ENCODE measurements around the gene SLC51A. TPM values are rescaled to one million over a fixed set of nuclear protein-coding genes. Genes with fewer than 3 reads are reported as not detected.

SLC51A gene
- total and polyA plus RNA-seq, 2 of the 13 experiments (the other 11 are each of a cell fraction or from before 2014, with no cell fraction given), result 4.3 to 48.8 TPM

- TF ChIP-seq, protein P1, sequence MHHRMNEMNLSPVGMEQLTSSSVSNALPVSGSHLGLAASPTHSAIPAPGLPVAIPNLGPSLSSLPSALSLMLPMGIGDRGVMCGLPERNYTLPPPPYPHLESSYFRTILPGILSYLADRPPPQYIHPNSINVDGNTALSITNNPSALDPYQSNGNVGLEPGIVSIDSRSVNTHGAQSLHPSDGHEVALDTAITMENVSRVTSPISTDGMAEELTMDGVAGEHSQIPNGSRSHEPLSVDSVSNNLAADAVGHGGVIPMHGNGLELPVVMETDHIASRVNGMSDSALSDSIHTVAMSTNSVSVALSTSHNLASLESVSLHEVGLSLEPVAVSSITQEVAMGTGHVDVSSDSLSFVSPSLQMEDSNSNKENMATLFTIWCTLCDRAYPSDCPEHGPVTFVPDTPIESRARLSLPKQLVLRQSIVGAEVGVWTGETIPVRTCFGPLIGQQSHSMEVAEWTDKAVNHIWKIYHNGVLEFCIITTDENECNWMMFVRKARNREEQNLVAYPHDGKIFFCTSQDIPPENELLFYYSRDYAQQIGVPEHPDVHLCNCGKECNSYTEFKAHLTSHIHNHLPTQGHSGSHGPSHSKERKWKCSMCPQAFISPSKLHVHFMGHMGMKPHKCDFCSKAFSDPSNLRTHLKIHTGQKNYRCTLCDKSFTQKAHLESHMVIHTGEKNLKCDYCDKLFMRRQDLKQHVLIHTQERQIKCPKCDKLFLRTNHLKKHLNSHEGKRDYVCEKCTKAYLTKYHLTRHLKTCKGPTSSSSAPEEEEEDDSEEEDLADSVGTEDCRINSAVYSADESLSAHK (CRISPR knock-in tag; IDR thresholded peaks at IDR 0.05; ENCODE audit: borderline replicate concordance), result no peak
- TF ChIP-seq YEATS4 (CRISPR knock-in tag; IDR thresholded peaks at IDR 0.05; ENCODE audit: borderline replicate concordance) (0 out of 2 replicates have a peak, but pooled peaks have one; percentile 36), ZNF768 (CRISPR knock-in tag; IDR thresholded peaks at IDR 0.05) (no peak), SMARCE1 (IDR thresholded peaks at IDR 0.05; ENCODE audit: borderline replicate concordance) (no peak), CBX5 (CRISPR knock-in tag; IDR thresholded peaks at IDR 0.05; ENCODE audit: borderline replicate concordance) (no peak), DMAP1 (CRISPR knock-in tag; IDR thresholded peaks at IDR 0.05) (no peak), MED1 (CRISPR knock-in tag; IDR thresholded peaks at IDR 0.05) (peak; percentile 34; the same call in 1 of the 2 replicates), KMT2B (CRISPR knock-in tag; IDR thresholded peaks at IDR 0.05) (no peak), ZNF605 (CRISPR knock-in tag; IDR thresholded peaks at IDR 0.05) (no peak), EZH2 (conservative IDR thresholded peaks at IDR 0.05; ENCODE audit: low read depth, low read length) (no peak), CHCHD3 (CRISPR knock-in tag; IDR thresholded peaks at IDR 0.05) (no peak), ZBTB7A (CRISPR knock-in tag; IDR thresholded peaks at IDR 0.05) (no peak), ZNF563 (CRISPR knock-in tag; IDR thresholded peaks at IDR 0.05) (no peak), ZNF788 (CRISPR knock-in tag; IDR thresholded peaks at IDR 0.05; ENCODE audit: borderline replicate concordance) (no peak), ZNF3 (CRISPR knock-in tag; IDR thresholded peaks at IDR 0.05) (no peak), ISX (CRISPR knock-in tag; conservative IDR thresholded peaks at IDR 0.05) (no peak), TAF1 (CRISPR knock-in tag; IDR thresholded peaks at IDR 0.05) (no peak), ZNF12 (CRISPR knock-in tag; IDR thresholded peaks at IDR 0.05) (no peak), RNF2 (conservative IDR thresholded peaks at IDR 0.05; ENCODE audit: low read depth) (no peak)
- TF ChIP-seq, protein P2, sequence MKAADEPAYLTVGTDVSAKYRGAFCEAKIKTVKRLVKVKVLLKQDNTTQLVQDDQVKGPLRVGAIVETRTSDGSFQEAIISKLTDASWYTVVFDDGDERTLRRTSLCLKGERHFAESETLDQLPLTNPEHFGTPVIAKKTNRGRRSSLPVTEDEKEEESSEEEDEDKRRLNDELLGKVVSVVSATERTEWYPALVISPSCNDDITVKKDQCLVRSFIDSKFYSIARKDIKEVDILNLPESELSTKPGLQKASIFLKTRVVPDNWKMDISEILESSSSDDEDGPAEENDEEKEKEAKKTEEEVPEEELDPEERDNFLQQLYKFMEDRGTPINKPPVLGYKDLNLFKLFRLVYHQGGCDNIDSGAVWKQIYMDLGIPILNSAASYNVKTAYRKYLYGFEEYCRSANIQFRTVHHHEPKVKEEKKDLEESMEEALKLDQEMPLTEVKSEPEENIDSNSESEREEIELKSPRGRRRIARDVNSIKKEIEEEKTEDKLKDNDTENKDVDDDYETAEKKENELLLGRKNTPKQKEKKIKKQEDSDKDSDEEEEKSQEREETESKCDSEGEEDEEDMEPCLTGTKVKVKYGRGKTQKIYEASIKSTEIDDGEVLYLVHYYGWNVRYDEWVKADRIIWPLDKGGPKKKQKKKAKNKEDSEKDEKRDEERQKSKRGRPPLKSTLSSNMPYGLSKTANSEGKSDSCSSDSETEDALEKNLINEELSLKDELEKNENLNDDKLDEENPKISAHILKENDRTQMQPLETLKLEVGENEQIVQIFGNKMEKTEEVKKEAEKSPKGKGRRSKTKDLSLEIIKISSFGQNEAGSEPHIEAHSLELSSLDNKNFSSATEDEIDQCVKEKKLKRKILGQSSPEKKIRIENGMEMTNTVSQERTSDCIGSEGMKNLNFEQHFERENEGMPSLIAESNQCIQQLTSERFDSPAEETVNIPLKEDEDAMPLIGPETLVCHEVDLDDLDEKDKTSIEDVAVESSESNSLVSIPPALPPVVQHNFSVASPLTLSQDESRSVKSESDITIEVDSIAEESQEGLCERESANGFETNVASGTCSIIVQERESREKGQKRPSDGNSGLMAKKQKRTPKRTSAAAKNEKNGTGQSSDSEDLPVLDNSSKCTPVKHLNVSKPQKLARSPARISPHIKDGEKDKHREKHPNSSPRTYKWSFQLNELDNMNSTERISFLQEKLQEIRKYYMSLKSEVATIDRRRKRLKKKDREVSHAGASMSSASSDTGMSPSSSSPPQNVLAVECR (CRISPR knock-in tag; IDR thresholded peaks at IDR 0.05; ENCODE audit: borderline replicate concordance), result 0 out of 2 replicates have a peak, but pooled peaks have one; percentile 18
- TF ChIP-seq, protein P3, sequence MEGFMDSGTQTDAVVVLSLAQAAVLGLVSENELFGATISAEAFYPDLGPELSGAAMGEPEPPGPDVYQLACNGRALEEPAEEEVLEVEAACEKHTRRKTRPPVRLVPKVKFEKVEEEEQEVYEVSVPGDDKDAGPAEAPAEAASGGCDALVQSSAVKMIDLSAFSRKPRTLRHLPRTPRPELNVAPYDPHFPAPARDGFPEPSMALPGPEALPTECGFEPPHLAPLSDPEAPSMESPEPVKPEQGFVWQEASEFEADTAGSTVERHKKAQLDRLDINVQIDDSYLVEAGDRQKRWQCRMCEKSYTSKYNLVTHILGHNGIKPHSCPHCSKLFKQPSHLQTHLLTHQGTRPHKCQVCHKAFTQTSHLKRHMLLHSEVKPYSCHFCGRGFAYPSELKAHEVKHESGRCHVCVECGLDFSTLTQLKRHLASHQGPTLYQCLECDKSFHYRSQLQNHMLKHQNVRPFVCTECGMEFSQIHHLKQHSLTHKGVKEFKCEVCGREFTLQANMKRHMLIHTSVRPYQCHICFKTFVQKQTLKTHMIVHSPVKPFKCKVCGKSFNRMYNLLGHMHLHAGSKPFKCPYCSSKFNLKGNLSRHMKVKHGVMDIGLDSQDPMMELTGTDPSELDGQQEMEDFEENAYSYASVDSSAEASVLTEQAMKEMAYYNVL (CRISPR knock-in tag; IDR thresholded peaks at IDR 0.05; ENCODE audit: borderline replicate concordance), result no peak
Measured at GRCh38 chr3:196192036-196192523, 24.3 kb upstream of the SLC51A start (continued).
